HEK293 (cell line): Measurements from ENCODE around the gene RGS5.

Source experiments
- GLI2 ChIP-seq: fragments of 450-650 bp; formaldehyde crosslinking; IDR thresholded peaks from 2 replicates; pipeline ENCODE4; 2017; ENCODE audit warnings: missing biosample characterization, missing genetic modification characterization, low read depth, borderline replicate concordance
- HOXA7 ChIP-seq: sonication (generic); formaldehyde crosslinking; IDR thresholded peaks from 2 replicates; pipeline ENCODE4 v1.8.1; 2022; ENCODE audit warnings: missing genetic modification reagents, borderline replicate concordance
- SCRT1 ChIP-seq: fragments of 450-650 bp; formaldehyde crosslinking; IDR thresholded peaks from 2 replicates; pipeline ENCODE4 v1.5.1; 2016; ENCODE audit warnings: missing biosample characterization, missing genetic modification characterization, borderline replicate concordance
- TSHZ1 ChIP-seq: fragments of 450-650 bp; formaldehyde crosslinking; IDR thresholded peaks from 2 replicates; pipeline ENCODE4 v1.5.1; 2016; ENCODE audit warnings: missing biosample characterization, missing genetic modification characterization, borderline replicate concordance
- YY2 ChIP-seq: fragments of 450-650 bp; formaldehyde crosslinking; IDR thresholded peaks from 2 replicates; pipeline ENCODE4 v1.5.1; 2016; ENCODE audit warnings: missing biosample characterization, missing genetic modification characterization
- ZBTB20 ChIP-seq: fragments of 450-650 bp; formaldehyde crosslinking; IDR thresholded peaks from 2 replicates; pipeline ENCODE4 v1.5.1; 2016; ENCODE audit warnings: missing biosample characterization, missing genetic modification characterization
- ZBTB48 ChIP-seq: fragments of 450-650 bp; formaldehyde crosslinking; IDR thresholded peaks from 2 replicates; pipeline ENCODE4 v1.5.1; 2016; ENCODE audit warnings: missing biosample characterization, missing genetic modification characterization
- ZFP3 ChIP-seq: fragments of 450-650 bp; formaldehyde crosslinking; IDR thresholded peaks from 2 replicates; pipeline ENCODE4 v1.5.1; 2016; ENCODE audit warnings: low read depth, missing biosample characterization, missing genetic modification characterization
- ZNF184 ChIP-seq: fragments of 450-650 bp; IDR thresholded peaks from 2 replicates; pipeline ENCODE4 v1.5.1; 2018; ENCODE audit warnings: missing biosample characterization, mild to moderate bottlenecking, missing genetic modification characterization
- ZNF211 ChIP-seq: fragments of 450-650 bp; formaldehyde crosslinking; IDR thresholded peaks from 2 replicates; pipeline ENCODE4 v1.5.1; 2016; ENCODE audit warnings: low read depth, missing biosample characterization, missing genetic modification characterization
- ZNF221 ChIP-seq: fragments of 450-650 bp; formaldehyde crosslinking; IDR thresholded peaks from 2 replicates; pipeline ENCODE4 v1.5.1; 2017; ENCODE audit warnings: missing biosample characterization, missing genetic modification characterization, borderline replicate concordance
- ZNF350 ChIP-seq: fragments of 450-650 bp; formaldehyde crosslinking; IDR thresholded peaks from 2 replicates; pipeline ENCODE4 v1.5.0; 2017; ENCODE audit warnings: missing biosample characterization, mild to moderate bottlenecking, missing genetic modification characterization
- TF ChIP-seq, protein P1 (sequence below): fragments of 450-650 bp; formaldehyde crosslinking; IDR thresholded peaks from 2 replicates; pipeline ENCODE4 v1.5.1; 2016; ENCODE audit warnings: missing biosample characterization, missing genetic modification characterization
- TF ChIP-seq, protein P2 (sequence below): fragments of 450-650 bp; formaldehyde crosslinking; IDR thresholded peaks from 2 replicates; pipeline ENCODE4 v1.5.1; 2016; ENCODE audit warnings: missing biosample characterization, missing genetic modification characterization

- TF ChIP-seq ZBTB20 (tag by site-specific recombination), result no peak
- no peak for TF ChIP-seq ZNF350
- TF ChIP-seq ZFP3, result no peak
- TF ChIP-seq, protein P1, sequence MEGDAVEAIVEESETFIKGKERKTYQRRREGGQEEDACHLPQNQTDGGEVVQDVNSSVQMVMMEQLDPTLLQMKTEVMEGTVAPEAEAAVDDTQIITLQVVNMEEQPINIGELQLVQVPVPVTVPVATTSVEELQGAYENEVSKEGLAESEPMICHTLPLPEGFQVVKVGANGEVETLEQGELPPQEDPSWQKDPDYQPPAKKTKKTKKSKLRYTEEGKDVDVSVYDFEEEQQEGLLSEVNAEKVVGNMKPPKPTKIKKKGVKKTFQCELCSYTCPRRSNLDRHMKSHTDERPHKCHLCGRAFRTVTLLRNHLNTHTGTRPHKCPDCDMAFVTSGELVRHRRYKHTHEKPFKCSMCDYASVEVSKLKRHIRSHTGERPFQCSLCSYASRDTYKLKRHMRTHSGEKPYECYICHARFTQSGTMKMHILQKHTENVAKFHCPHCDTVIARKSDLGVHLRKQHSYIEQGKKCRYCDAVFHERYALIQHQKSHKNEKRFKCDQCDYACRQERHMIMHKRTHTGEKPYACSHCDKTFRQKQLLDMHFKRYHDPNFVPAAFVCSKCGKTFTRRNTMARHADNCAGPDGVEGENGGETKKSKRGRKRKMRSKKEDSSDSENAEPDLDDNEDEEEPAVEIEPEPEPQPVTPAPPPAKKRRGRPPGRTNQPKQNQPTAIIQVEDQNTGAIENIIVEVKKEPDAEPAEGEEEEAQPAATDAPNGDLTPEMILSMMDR (tag by site-specific recombination), result no peak
- no peak for TF ChIP-seq YY2
- no peak for TF ChIP-seq ZBTB48 (tag by site-specific recombination)
- no peak for TF ChIP-seq HOXA7 (CRISPR knock-in tag)
- no peak for TF ChIP-seq GLI2 (tag by site-specific recombination)
- TF ChIP-seq ZNF211 (tag by site-specific recombination), result no peak
- no peak for TF ChIP-seq ZNF184 (tag by site-specific recombination)
- no peak for TF ChIP-seq SCRT1 (tag by site-specific recombination)
- TF ChIP-seq, protein P2, sequence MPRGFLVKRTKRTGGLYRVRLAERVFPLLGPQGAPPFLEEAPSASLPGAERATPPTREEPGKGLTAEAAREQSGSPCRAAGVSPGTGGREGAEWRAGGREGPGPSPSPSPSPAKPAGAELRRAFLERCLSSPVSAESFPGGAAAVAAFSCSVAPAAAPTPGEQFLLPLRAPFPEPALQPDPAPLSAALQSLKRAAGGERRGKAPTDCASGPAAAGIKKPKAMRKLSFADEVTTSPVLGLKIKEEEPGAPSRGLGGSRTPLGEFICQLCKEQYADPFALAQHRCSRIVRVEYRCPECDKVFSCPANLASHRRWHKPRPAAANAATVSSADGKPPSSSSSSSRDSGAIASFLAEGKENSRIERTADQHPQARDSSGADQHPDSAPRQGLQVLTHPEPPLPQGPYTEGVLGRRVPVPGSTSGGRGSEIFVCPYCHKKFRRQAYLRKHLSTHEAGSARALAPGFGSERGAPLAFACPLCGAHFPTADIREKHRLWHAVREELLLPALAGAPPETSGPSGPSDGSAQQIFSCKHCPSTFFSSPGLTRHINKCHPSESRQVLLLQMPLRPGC (tag by site-specific recombination), result no peak
- no peak for TF ChIP-seq TSHZ1 (tag by site-specific recombination)
- no peak for TF ChIP-seq ZNF221 (tag by site-specific recombination)
These were observed 55.7 kb downstream of the RGS5 start for GRCh38 chr1:163147019-163147418.
